ENCODE data around the gene FAM8A1. TPM values are rescaled to one million over a fixed set of nuclear protein-coding genes. Genes with fewer than 3 reads are reported as not detected.

Gene FAM8A1
- polyA plus RNA-seq, 3 donors, result 38.5 to 42.3 (median 39.4) TPM

DNA sequence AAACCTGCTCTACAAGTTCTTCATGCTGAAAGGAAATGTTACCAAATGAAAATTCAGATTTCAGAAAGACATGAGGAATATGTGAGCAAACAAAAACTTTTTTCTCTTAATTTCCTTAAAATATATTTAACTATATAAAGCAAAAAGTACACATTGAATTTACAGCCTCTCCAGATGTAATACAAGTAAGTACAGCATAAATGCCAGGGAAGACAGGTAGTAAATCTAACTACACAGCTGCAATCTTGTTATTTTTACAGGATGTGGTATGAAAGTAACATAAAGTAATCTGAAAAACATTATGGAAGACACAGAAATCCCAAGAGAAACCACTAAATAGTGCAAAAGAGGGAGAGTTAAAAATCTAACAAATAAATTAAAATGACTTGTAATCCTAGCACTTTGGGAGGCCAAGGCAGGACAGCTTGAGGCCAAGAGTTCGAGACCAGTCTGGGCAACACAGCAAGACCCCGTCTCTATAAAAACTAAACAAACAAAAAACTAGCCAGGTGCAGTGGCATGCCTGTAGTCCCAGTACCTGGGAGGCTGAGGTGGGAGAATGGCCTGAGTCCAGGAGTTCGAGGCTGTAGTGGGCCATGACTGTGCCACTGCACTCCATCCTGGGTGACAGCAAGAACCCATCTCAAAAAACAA is 50.7 kb downstream of the FAM8A1 start:
- DNase-seq, result peak; percentile 27

- no peak for DNase-seq
Measured at GRCh38 chr6:17653198-17653882, 53.2 kb downstream of the FAM8A1 start.

- DNase-seq, result no peak
Measured at GRCh38 chr6:17656092-17656491, 56.0 kb downstream of the FAM8A1 start.

DNA sequence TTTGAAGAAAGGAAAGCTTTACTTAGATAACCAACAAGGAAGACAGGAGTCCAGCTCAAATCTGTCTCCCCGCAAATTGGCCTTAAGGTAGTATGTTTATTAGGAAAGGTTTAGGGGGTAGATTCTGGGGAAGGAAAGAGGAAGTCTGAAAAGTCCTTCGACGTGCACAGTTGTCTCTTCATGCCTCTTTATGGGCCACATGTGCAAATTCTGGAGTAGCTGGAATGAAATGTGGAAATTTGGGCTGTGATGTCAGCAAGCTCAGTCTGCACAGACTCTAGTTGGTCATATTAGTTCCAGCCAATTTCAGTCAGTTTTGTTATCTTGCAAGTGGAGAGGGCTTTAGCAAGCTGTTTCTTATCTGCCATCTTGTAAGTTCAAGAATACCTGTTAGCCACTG is 56.5 kb downstream of the FAM8A1 start:
- no peak for DNase-seq

Other genes starting within 250 kb of the FAM8A1 start
- 10 to 100 TPM; 12.6 to 13.0 (median 12.6) TPM for gene CAP2, start 206.7 kb upstream of the FAM8A1 start, polyA plus RNA-seq (ENCODE audit: insufficient read length in 3 of 3)
- 10 to 100 TPM; 52.4 to 56.1 (median 53.6) TPM for gene NUP153, start 106.6 kb downstream of the FAM8A1 start, polyA plus RNA-seq (ENCODE audit: insufficient read length in 3 of 3)